Measurements from ENCODE around the gene NNT.
"Not testable (repeated sequence)": the region's sequence is repeated elsewhere in the genome, so short reads cannot be mapped to it uniquely, and the experiment has no call there.

- TF ChIP-seq CTCF (IDR thresholded peaks at IDR 0.05; ENCODE audit: control extremely low read depth in 1 of 3, insufficient read depth in 1 of 3, low read depth in 1 of 3, low read length in 3 of 3); E2F6 (IDR thresholded peaks at IDR 0.05): not testable (repeated sequence)
These were observed 63.7 kb downstream of the NNT start for GRCh38 chr5:43666728-43667127.
